ENCODE measurements around the gene AREG. TPM values are rescaled to one million over a fixed set of nuclear protein-coding genes. Genes with fewer than 3 reads are reported as not detected.

AREG gene
- polyA plus RNA-seq, 2 of the 4 experiments (the other 2 are of a cell fraction): 52.2 to 187 TPM

DNA sequence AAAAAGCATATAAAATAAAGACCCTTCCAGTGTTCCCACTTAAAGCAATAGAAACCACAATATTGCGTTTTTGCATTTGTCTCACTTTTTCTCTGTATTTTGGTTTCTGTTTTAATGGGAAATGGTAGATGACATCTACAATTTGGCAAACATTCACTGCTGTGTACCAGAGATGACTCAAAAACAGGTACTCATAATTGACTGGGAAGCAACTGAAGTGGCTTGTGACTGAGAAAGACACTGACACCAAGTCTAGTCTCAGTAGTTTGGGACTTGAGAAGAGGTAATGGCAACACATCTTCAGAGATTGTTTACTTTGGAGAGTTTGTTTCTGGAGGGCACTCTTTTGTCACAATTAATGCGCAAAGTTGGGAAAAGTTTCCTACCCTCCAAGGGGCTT lies 42.0 kb downstream of the AREG start:
- WGBS (ENCODE audit: missing lambda C conversion rate): 95% methylated on average over 2 of the region's 2 CpGs
- Histone ChIP-seq H3K4me3 (no peak overlapping the region), H3K4me1 (no peaks in the 10 kb centered on the region), H3K9me3 (no peaks in the 10 kb centered on the region), H3K4me2 (no peak overlapping the region), H3K27ac (no peak overlapping the region)
- ChIA-PET POLR2A (no interaction called here), CTCF (no interaction called here)
- no peak for DNase-seq (ENCODE audit: low read depth in 1 of 2, low spot score in 1 of 2)
- TF ChIP-seq HDAC2 (IDR thresholded peaks at IDR 0.05) (no peak), ZFP36 (IDR thresholded peaks at IDR 0.05; ENCODE audit: borderline replicate concordance, partially characterized antibody) (no peak), MAX (IDR thresholded peaks at IDR 0.05) (no peak), HEYL (CRISPR knock-in tag; IDR thresholded peaks at IDR 0.05) (no peak), TP53 (CRISPR knock-in tag; IDR thresholded peaks at IDR 0.05) (no peak), HOXA7 (CRISPR knock-in tag; IDR thresholded peaks at IDR 0.05) (no peak), ZC3H11A (IDR thresholded peaks at IDR 0.05) (no peak), MAFK (IDR thresholded peaks at IDR 0.05; ENCODE audit: partially characterized antibody) (no peak), SMC3 (IDR thresholded peaks at IDR 0.05) (no peak), ZSCAN20 (CRISPR knock-in tag; IDR thresholded peaks at IDR 0.05) (no peak)
- no peak for FAIRE-seq
- no peak for ATAC-seq

GRCh38 chr4:74487771-74488170 lies 42.8 kb downstream of the AREG start:
- Histone ChIP-seq H3K9me3 (no peaks in the 10 kb centered on the region), H3K4me3 (no peak overlapping the region), H3K4me1 (no peaks in the 10 kb centered on the region), H3K27ac (no peak overlapping the region), H3K4me2 (no peak overlapping the region)
- no peak for TF ChIP-seq HEYL (CRISPR knock-in tag; IDR thresholded peaks at IDR 0.05)
- TF ChIP-seq JUNB (IDR thresholded peaks at IDR 0.05): no peak
- TF ChIP-seq FOXS1 (CRISPR knock-in tag; IDR thresholded peaks at IDR 0.05): no peak
- TF ChIP-seq ZNF302 (CRISPR knock-in tag; IDR thresholded peaks at IDR 0.05): no peak
- TF ChIP-seq POLR2A (IDR thresholded peaks at IDR 0.05; ENCODE audit: low read length): no peak
- TF ChIP-seq, protein P1, sequence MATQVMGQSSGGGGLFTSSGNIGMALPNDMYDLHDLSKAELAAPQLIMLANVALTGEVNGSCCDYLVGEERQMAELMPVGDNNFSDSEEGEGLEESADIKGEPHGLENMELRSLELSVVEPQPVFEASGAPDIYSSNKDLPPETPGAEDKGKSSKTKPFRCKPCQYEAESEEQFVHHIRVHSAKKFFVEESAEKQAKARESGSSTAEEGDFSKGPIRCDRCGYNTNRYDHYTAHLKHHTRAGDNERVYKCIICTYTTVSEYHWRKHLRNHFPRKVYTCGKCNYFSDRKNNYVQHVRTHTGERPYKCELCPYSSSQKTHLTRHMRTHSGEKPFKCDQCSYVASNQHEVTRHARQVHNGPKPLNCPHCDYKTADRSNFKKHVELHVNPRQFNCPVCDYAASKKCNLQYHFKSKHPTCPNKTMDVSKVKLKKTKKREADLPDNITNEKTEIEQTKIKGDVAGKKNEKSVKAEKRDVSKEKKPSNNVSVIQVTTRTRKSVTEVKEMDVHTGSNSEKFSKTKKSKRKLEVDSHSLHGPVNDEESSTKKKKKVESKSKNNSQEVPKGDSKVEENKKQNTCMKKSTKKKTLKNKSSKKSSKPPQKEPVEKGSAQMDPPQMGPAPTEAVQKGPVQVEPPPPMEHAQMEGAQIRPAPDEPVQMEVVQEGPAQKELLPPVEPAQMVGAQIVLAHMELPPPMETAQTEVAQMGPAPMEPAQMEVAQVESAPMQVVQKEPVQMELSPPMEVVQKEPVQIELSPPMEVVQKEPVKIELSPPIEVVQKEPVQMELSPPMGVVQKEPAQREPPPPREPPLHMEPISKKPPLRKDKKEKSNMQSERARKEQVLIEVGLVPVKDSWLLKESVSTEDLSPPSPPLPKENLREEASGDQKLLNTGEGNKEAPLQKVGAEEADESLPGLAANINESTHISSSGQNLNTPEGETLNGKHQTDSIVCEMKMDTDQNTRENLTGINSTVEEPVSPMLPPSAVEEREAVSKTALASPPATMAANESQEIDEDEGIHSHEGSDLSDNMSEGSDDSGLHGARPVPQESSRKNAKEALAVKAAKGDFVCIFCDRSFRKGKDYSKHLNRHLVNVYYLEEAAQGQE (IDR thresholded peaks at IDR 0.05): no peak
- TF ChIP-seq E2F6 (IDR thresholded peaks at IDR 0.05; ENCODE audit: borderline replicate concordance, low read depth): no peak
- TF ChIP-seq EP300 (IDR thresholded peaks at IDR 0.05): no peak
- TF ChIP-seq NPAS2 (CRISPR knock-in tag; IDR thresholded peaks at IDR 0.05; ENCODE audit: borderline replicate concordance): no peak
- TF ChIP-seq USF2 (IDR thresholded peaks at IDR 0.05): no peak
- no peak for TF ChIP-seq CBX8 (IDR thresholded peaks at IDR 0.05)
- DNase-seq (ENCODE audit: low read depth in 1 of 2, low spot score in 1 of 2) (no peak), ATAC-seq (no peak), FAIRE-seq (no peak)
- POLR2A ChIA-PET: no interaction called here
- 96% methylated on average over 1 of the region's 1 CpG for WGBS (ENCODE audit: missing lambda C conversion rate)
- CTCF ChIA-PET: interaction anchor here (0.6 kb wide), 1 partner anchor 11 kb away, joined by 4 read pairs; no protein-coding TSS in a partner anchor

- CTCF ChIA-PET: no interaction called here
- no peak for TF ChIP-seq MAX (IDR thresholded peaks at IDR 0.05)
- TF ChIP-seq, protein P1 (IDR thresholded peaks at IDR 0.05): no peak
- TF ChIP-seq ZNF302 (CRISPR knock-in tag; IDR thresholded peaks at IDR 0.05): no peak
- TF ChIP-seq TP53 (CRISPR knock-in tag; IDR thresholded peaks at IDR 0.05): no peak
- no peak for TF ChIP-seq HOXB5 (CRISPR knock-in tag; IDR thresholded peaks at IDR 0.05)
- POLR2A ChIA-PET: no interaction called here
- H3K4me1 ChIP-seq: no peaks in the 10 kb centered on the region
- H3K9me3 ChIP-seq: no peaks in the 10 kb centered on the region
- 93% methylated on average over 1 of the region's 1 CpG for WGBS (ENCODE audit: missing lambda C conversion rate)
- ATAC-seq (no peak), DNase-seq (ENCODE audit: low read depth in 1 of 2, low spot score in 1 of 2) (no peak), FAIRE-seq (no peak)
- H3K4me2 ChIP-seq: no peak overlapping the region
- H3K27ac ChIP-seq: no peak overlapping the region
- no peak overlapping the region for H3K4me3 ChIP-seq
Observed at GRCh38 chr4:74490736-74491135, 45.8 kb downstream of the AREG start.

Data from A549 (cell line).